GM12878 (cell line): Measurements from ENCODE around the gene MAPK8IP3. TPM values are rescaled to one million over a fixed set of nuclear protein-coding genes. Genes with fewer than 3 reads are reported as not detected.

Source experiments
- ATAC-seq: fragments of 200-7000 bp; cut with Tn5 transposase; 3 replicates; pipeline ENCODE4 v1.9.1; 2020; ENCODE audit warnings: mild to moderate bottlenecking, moderate library complexity
- BruUV-seq: library from RNA; stranded (reverse); fragments of 400-500 nt; replicated peaks from 2 replicates; lab custom pipeline; 2021; lab: Mats Ljungman, UMichigan
- CTCF ChIA-PET: fragments of 300-600 bp; sonication (Branson Sonifier 250); formaldehyde crosslinking; extraction: SDS; loops from one replicate; lab custom pipeline; 2021; ENCODE audit warnings: inconsistent platforms; lab: Yijun Ruan, JAX
- POLR2A ChIA-PET: fragments of 350-600 bp; formaldehyde crosslinking; extraction: SDS; loops from one replicate; lab custom pipeline; 2021; ENCODE audit warnings: inconsistent platforms; lab: Charles Lee
- RAD21 ChIA-PET: fragments of 300-600 bp; sonication (Branson Sonifier 250); formaldehyde crosslinking; loops from one replicate; lab custom pipeline; 2023; ENCODE audit warnings: antibody characterized with exemption; ENCODE audit not compliant: unreplicated experiment; lab: Charles Lee
- SMC1A ChIA-PET: fragments of 300-600 bp; sonication (Branson Sonifier 250); formaldehyde crosslinking; loops from one replicate; lab custom pipeline; 2023; ENCODE audit not compliant: unreplicated experiment, uncharacterized antibody; lab: Charles Lee
- DNase-seq: peaks from one replicate; pipeline ENCODE4 v3.0.0-alpha.2; 2011; ENCODE audit warnings: low read depth, low spot score
- FAIRE-seq: peaks from 3 replicates; lab custom pipeline; 2011; peaks lifted over from hg19 to GRCh38; lab: Jason Lieb, UNC
- H2AFZ ChIP-seq: 2 replicates; pipeline ENCODE4 v1.6.0; 2011; ENCODE audit warnings: low read depth, low read length, control low read depth; ENCODE audit not compliant: control insufficient read depth
- H3K27ac ChIP-seq: 2 replicates; pipeline ENCODE4 v1.5.1; 2011; ENCODE audit warnings: control low read depth; ENCODE audit not compliant: control insufficient read depth, insufficient read depth
- H3K27me3 ChIP-seq, 2 experiments: replicated peaks in 1 of 2; 2 replicates each; pipeline versions ENCODE4 v1.6.0 to v1.6.1; 2011; ENCODE audit warnings: low read length in 1 of 2; ENCODE audit not compliant: control insufficient read depth in 2 of 2, insufficient read depth in 2 of 2
- H3K36me3 ChIP-seq, 2 experiments: 2 replicates each; pipeline ENCODE4 v1.5.1; 2011; ENCODE audit warnings: low read length in 1 of 2; ENCODE audit not compliant: control insufficient read depth in 2 of 2, insufficient read depth in 2 of 2
- H3K4me1 ChIP-seq: 2 replicates; pipeline ENCODE4 v1.6.1; 2011; ENCODE audit warnings: mild to moderate bottlenecking, low read length, moderate library complexity, mixed read lengths; ENCODE audit not compliant: control insufficient read depth, insufficient read depth
- H3K4me2 ChIP-seq: 2 replicates; pipeline ENCODE4 v1.6.0; 2011; ENCODE audit warnings: control low read depth; ENCODE audit not compliant: control insufficient read depth, insufficient read depth
- H3K4me3 ChIP-seq: fragments of 200-600 bp; sonication (generic); 2 replicates; pipeline ENCODE4 v1.5.1; 2016
- H3K79me2 ChIP-seq: 2 replicates; pipeline ENCODE4 v1.6.0; 2011; ENCODE audit warnings: low read length; ENCODE audit not compliant: control insufficient read depth, insufficient read depth
- H3K9ac ChIP-seq: 2 replicates; pipeline ENCODE4 v1.8.0; 2011; ENCODE audit warnings: low read length, control low read depth, mixed read lengths; ENCODE audit not compliant: control insufficient read depth, insufficient read depth
- H3K9me3 ChIP-seq: replicated peaks from 3 replicates; pipeline ENCODE4 v1.5.1; 2011; ENCODE audit warnings: mild to moderate bottlenecking, low read length; ENCODE audit not compliant: control insufficient read depth, insufficient read depth
- H4K20me1 ChIP-seq: 2 replicates; pipeline ENCODE4 v1.6.0; 2011; ENCODE audit not compliant: control insufficient read depth, insufficient read depth
- CTCF ChIP-seq, 3 experiments: IDR thresholded peaks in 2 of 3; conservative IDR thresholded peaks in 1 of 3; 2 replicates each; pipeline ENCODE4 v1.5.1; 2011; ENCODE audit warnings: low read depth in 3 of 3, low read length in 3 of 3, mild to moderate bottlenecking in 3 of 3, control low read depth in 2 of 3, moderate library complexity in 2 of 3, inconsistent platforms in 1 of 3, mixed read lengths in 1 of 3; ENCODE audit not compliant: control insufficient read depth in 2 of 3, insufficient read depth in 1 of 3; ENCODE audit errors: extremely low read depth in 1 of 3
- E2F8 ChIP-seq: fragments of 450-650 bp; IDR thresholded peaks from 2 replicates; pipeline ENCODE4 v1.6.1; 2018; ENCODE audit warnings: mild to moderate bottlenecking, low read depth, moderate library complexity; ENCODE audit not compliant: partially characterized antibody
- KDM1A ChIP-seq: fragments of 200-600 bp; sonication (generic); IDR thresholded peaks from 2 replicates; pipeline ENCODE4 v1.6.1; 2016; ENCODE audit warnings: borderline replicate concordance
- NKRF ChIP-seq: fragments of 450-650 bp; conservative IDR thresholded peaks from 2 replicates; pipeline ENCODE4 v1.6.1; 2017; ENCODE audit warnings: mild to moderate bottlenecking, moderate library complexity
- NRF1 ChIP-seq: conservative IDR thresholded peaks from 2 replicates; pipeline ENCODE4 v1.6.1; 2011; ENCODE audit warnings: mild to moderate bottlenecking, low read depth, low read length, improper control_type of control experiment
- POLR2A ChIP-seq: IDR thresholded peaks from 2 replicates; pipeline ENCODE4 v1.6.1; 2011; ENCODE audit warnings: low read depth, mild to moderate bottlenecking, low read length
- POLR2AphosphoS5 ChIP-seq: IDR thresholded peaks from 2 replicates; pipeline ENCODE4 v1.6.1; 2011; ENCODE audit warnings: mild to moderate bottlenecking, low read length, inconsistent platforms
- SMC3 ChIP-seq: IDR thresholded peaks from 2 replicates; pipeline ENCODE4 v1.6.1; 2011; ENCODE audit warnings: low read length, improper control_type of control experiment, borderline replicate concordance
- SP1 ChIP-seq: IDR thresholded peaks from one replicate; pipeline ENCODE4 v1.6.1; 2011; ENCODE audit warnings: low read depth, low read length
- SUZ12 ChIP-seq: fragments of 200-600 bp; sonication (generic); IDR thresholded peaks from one replicate; pipeline ENCODE4 v1.6.1; 2018; ENCODE audit warnings: antibody characterized with exemption, mild to moderate bottlenecking; ENCODE audit not compliant: unreplicated experiment
- ZNF274 ChIP-seq: IDR thresholded peaks from one replicate; pipeline ENCODE4 v1.8.0; 2011; ENCODE audit not compliant: insufficient read length, insufficient read depth
- WGBS: methylation state at CpG from one replicate; pipeline ENCODE4 v1.1.6; 2016; ENCODE audit warnings: low lambda C conversion rate; ENCODE audit not compliant: insufficient replicate concordance, insufficient coverage; ENCODE audit errors: missing lambda C conversion rate; 5-methylcytosine and 5-hydroxymethylcytosine counted together
- in situ Hi-C: fragments of 300-500 bp; cut with MboI; formaldehyde crosslinking; loops from 9 replicates; pipeline ENCODE4 v1.14.3; 2018; ENCODE audit warnings: mixed read lengths
- intact Hi-C: fragments of 100-400 bp; cut with micrococcal nuclease; formaldehyde crosslinking; loops from one replicate; pipeline ENCODE4 v1.14.2; 2022; ENCODE audit not compliant: unreplicated experiment
- polyA plus RNA-seq, 11 experiments: library from polyadenylated mRNA; depleted of rRNA in 4 of 11; unstranded in 6 of 11; stranded (reverse) in 5 of 11; fragments of >200 nt; fragmentation: Nextera tagmentation in 4 of 11; fragmentation: Illumina TruSeq in 1 of 11; extraction: Ambion mirVana in 4 of 11; extraction: Trizol in 1 of 11; gene quantifications; 1 replicate in 1 of 11; 2 replicates in 10 of 11; pipeline versions ENCODE4 v1.2.1 to v1.2.3, GENCODE V29; 2011 to 2016; ENCODE audit warnings: inconsistent platforms in 2 of 11, missing spikeins in 2 of 11, low read depth in 1 of 11
- total RNA-seq, 4 experiments: library from RNA; depleted of rRNA in 3 of 4; stranded (reverse); fragments of >200 nt in 3 of 4; fragmentation: Illumina TruSeq in 1 of 4; extraction: Trizol in 1 of 4; gene quantifications; 2 replicates each; pipeline versions ENCODE4 v1.2.1 to v1.2.3, GENCODE V29; 2013 to 2021

Gene MAPK8IP3
- total and polyA plus RNA-seq, 10 of the 15 experiments (the other 5 are each of a cell fraction or from before 2014, with no cell fraction given): 0.06 to 67.9 (median 18.2) TPM

GRCh38 chr16:1781758-1782407 lies 75.9 kb downstream of the MAPK8IP3 start (continued):
- TF ChIP-seq CTCF (IDR thresholded peaks at IDR 0.05 in 2 of 3, conservative IDR thresholded peaks at IDR 0.05 in 1 of 3; ENCODE audit: control insufficient read depth in 2 of 3, extremely low read depth in 1 of 3, insufficient read depth in 1 of 3, low read depth in 3 of 3, low read length in 3 of 3): 0 out of 6 replicates have a peak, but pooled peaks of 1 of the 3 experiments have one; percentile 4
- TF ChIP-seq POLR2A: peak; percentile 10; the same call in 1 of the 2 replicates
- no peak for TF ChIP-seq KDM1A
- no peak; the same call in 1 of the 2 replicates for TF ChIP-seq POLR2AphosphoS5
- TF ChIP-seq SUZ12: no peak

- FAIRE-seq: peak; percentile 100
- H3K36me3 ChIP-seq: peaks cover 4 to 8% of the 10 kb centered on the region in 2 experiments; a peak in 3 of 4 replicates
- CTCF ChIA-PET: interaction anchor here (0.7 to 1.6 kb wide), 10 partner anchors 9 to 628 kb away, joined by 3 to 12 read pairs (median 4); partner anchors contain the start of genes EME2, FAHD1, JPT2 and MAPK8IP3
- no peak for TF ChIP-seq NRF1
- TF ChIP-seq SP1: peak; percentile 97
- TF ChIP-seq NKRF: peak; percentile 96
- TF ChIP-seq ZNF274: no peak
- peak; percentile 81 for TF ChIP-seq E2F8
- TF ChIP-seq SMC3: no peak
Observed at GRCh38 chr16:1782408-1783264, 76.6 kb downstream of the MAPK8IP3 start, which contains the start of the genes NUBP2 and SPSB3. Gene NUBP2 (plus strand): TSS chr16:1782960. CDS start chr16:1783021, 61 bp downstream. Gene SPSB3 (minus strand): TSS chr16:1782571. CDS start chr16:1781483, 1,088 bp downstream.

More at GRCh38 chr16:1782408-1783264, 76.6 kb downstream of the MAPK8IP3 start, which contains the start of the genes NUBP2 and SPSB3:
- no TSS peak for BruUV-seq
- H3K4me2 ChIP-seq: peak within 1 kb of the TSS; percentile 77
- in situ Hi-C loops: no loop called here
- ChIA-PET SMC1A (interaction anchor here (0.7 to 1.5 kb wide), 5 partner anchors 10 to 373 kb away, joined by 3 to 4 read pairs (median 3); partner anchors contain the start of genes EME2, MRPS34, NME3 and TRAF7), POLR2A (interaction anchor here (0.6 to 2.5 kb wide), 10 partner anchors 11 to 189 kb away, joined by 3 to 39 read pairs (median 7); partner anchors contain the start of genes EME2, FAHD1, HAGH and JPT2), RAD21 (interaction anchor here (0.7 to 1.4 kb wide), 11 partner anchors 11 to 362 kb away, joined by 3 to 22 read pairs (median 4); partner anchors contain the start of genes EME2, JPT2, MAPK8IP3 and MRPS34)
- ATAC-seq: peak; percentile 96
- H3K9ac ChIP-seq: peak within 1 kb of the TSS; percentile 89
- peaks cover 15% of the 10 kb centered on the region for H3K79me2 ChIP-seq
- H3K4me1 ChIP-seq: peaks cover 6% of the 10 kb centered on the region; the same call in 1 of the 2 replicates
- H3K4me3 ChIP-seq: peak within 1 kb of the TSS; percentile 94
- under 1% methylated on average over 90 of the region's 102 CpGs for WGBS
- peak within 1 kb of the TSS; percentile 23 for H2AFZ ChIP-seq
- H3K9me3 ChIP-seq: no peaks in the 10 kb centered on the region
- no peaks in the 10 kb centered on the region for H4K20me1 ChIP-seq
- peak within 1 kb of the TSS; percentile 68 for H3K27ac ChIP-seq
- intact Hi-C loops: loop anchor here (2.0 kb wide), 2 partner anchors 44 to 362 kb away; partner anchors contain the start of genes FAHD1, HAGH and UQCC4
- H3K27me3 ChIP-seq: no peaks in the 10 kb centered on the region
- peak; percentile 100 for DNase-seq
